HepG2 (cell line): Measurements from ENCODE around the gene MYO3B. TPM values are rescaled to one million over a fixed set of nuclear protein-coding genes. Genes with fewer than 3 reads are reported as not detected.

Experiments used
- IRF2 ChIP-seq: IDR thresholded peaks from 2 replicates; pipeline ENCODE4 v1.6.1; 2018; ENCODE audit warnings: missing genetic modification reagents, missing compliant biosample characterization
- MXI1 ChIP-seq: IDR thresholded peaks from 3 replicates; pipeline ENCODE4 v1.6.1; 2012; ENCODE audit warnings: low read depth, low read length, inconsistent platforms, borderline replicate concordance
- PLRG1 ChIP-seq: fragments of 450-650 bp; conservative IDR thresholded peaks from 2 replicates; pipeline ENCODE4 v1.6.1; 2016
- STAT5B ChIP-seq: sonication (generic); formaldehyde crosslinking; IDR thresholded peaks from 2 replicates; pipeline ENCODE4 v1.4.0; 2020; ENCODE audit warnings: missing genetic modification reagents
- U2AF2 ChIP-seq: fragments of 200-400 bp; formaldehyde crosslinking; IDR thresholded peaks from 2 replicates; pipeline ENCODE4 v1.6.1; 2017; ENCODE audit warnings: low read depth, mild to moderate bottlenecking, low read length
- ZNF556 ChIP-seq: sonication (generic); formaldehyde crosslinking; IDR thresholded peaks from 2 replicates; pipeline ENCODE4 v1.4.0; 2020; ENCODE audit warnings: mild to moderate bottlenecking, missing genetic modification reagents, borderline replicate concordance
- ZNF776 ChIP-seq: sonication (generic); formaldehyde crosslinking; IDR thresholded peaks from 2 replicates; pipeline ENCODE4 v1.4.0; 2020; ENCODE audit warnings: mild to moderate bottlenecking, missing genetic modification reagents
- polyA plus RNA-seq, 8 experiments: library from polyadenylated mRNA; depleted of rRNA in 3 of 8; stranded (reverse) in 7 of 8; unstranded in 1 of 8; fragments of >200 nt; fragmentation: Illumina TruSeq in 4 of 8; extraction: Trizol in 4 of 8; gene quantifications; 2 replicates each; pipeline versions ENCODE4 v1.2.1 to v1.2.3, GENCODE V29; 2011 to 2016; ENCODE audit warnings: low read depth in 4 of 8, missing spikeins in 1 of 8, mixed read lengths in 1 of 8; ENCODE audit not compliant: insufficient read depth in 1 of 8
- total RNA-seq, 5 experiments: library from RNA; depleted of rRNA; stranded (reverse); fragments of >200 nt; fragmentation: Illumina TruSeq; extraction: Trizol; gene quantifications; 2 replicates each; pipeline ENCODE4 v1.2.3, GENCODE V29; 2016; ENCODE audit warnings: low read depth in 1 of 5
- TF ChIP-seq, protein P1 (sequence below): sonication (generic); formaldehyde crosslinking; conservative IDR thresholded peaks from 2 replicates; pipeline ENCODE4 v1.8.0; 2022; ENCODE audit warnings: missing genetic modification reagents
- TF ChIP-seq, protein P2 (sequence below): sonication (generic); formaldehyde crosslinking; IDR thresholded peaks from 2 replicates; pipeline ENCODE4 v1.5.1; 2020; ENCODE audit warnings: mild to moderate bottlenecking, missing genetic modification reagents
- TF ChIP-seq, protein P3 (sequence below): fragments of 450-650 bp; IDR thresholded peaks from 2 replicates; pipeline ENCODE4 v1.6.1; 2016
- TF ChIP-seq, protein P4 (sequence below): sonication (generic); formaldehyde crosslinking; IDR thresholded peaks from 2 replicates; pipeline ENCODE4 v1.5.1; 2020; ENCODE audit warnings: missing genetic modification reagents, mild to moderate bottlenecking, borderline replicate concordance

The MYO3B gene
- total and polyA plus RNA-seq, 2 of the 13 experiments (the other 11 are each of a cell fraction or from before 2014, with no cell fraction given): 0.01 TPM; not detected in 1

DNA sequence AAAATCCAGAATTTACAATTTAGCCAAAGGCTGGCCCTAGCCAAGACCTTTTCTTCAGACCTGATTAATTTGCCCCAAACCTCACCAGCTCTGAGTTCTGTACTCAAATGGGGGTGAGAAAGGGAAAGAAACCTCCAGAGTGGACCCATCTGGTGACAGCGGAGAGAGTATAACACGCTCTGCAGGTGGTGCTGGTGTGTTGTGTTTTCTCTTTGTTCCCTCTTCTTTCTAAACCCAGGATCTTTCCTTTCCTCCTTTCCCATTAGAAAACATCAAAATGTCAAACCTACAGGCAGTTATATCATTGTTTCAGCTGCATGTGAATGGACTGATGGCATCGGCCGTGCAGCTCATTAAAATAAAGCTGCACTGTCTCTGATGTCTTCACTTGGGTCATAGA is 283.9 kb downstream of the MYO3B start (continued):
- TF ChIP-seq, protein P1, sequence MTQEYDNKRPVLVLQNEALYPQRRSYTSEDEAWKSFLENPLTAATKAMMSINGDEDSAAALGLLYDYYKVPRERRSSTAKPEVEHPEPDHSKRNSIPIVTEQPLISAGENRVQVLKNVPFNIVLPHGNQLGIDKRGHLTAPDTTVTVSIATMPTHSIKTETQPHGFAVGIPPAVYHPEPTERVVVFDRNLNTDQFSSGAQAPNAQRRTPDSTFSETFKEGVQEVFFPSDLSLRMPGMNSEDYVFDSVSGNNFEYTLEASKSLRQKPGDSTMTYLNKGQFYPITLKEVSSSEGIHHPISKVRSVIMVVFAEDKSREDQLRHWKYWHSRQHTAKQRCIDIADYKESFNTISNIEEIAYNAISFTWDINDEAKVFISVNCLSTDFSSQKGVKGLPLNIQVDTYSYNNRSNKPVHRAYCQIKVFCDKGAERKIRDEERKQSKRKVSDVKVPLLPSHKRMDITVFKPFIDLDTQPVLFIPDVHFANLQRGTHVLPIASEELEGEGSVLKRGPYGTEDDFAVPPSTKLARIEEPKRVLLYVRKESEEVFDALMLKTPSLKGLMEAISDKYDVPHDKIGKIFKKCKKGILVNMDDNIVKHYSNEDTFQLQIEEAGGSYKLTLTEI (CRISPR knock-in tag): no peak
- no peak for TF ChIP-seq MXI1
- no peak for TF ChIP-seq U2AF2
- TF ChIP-seq, protein P2, sequence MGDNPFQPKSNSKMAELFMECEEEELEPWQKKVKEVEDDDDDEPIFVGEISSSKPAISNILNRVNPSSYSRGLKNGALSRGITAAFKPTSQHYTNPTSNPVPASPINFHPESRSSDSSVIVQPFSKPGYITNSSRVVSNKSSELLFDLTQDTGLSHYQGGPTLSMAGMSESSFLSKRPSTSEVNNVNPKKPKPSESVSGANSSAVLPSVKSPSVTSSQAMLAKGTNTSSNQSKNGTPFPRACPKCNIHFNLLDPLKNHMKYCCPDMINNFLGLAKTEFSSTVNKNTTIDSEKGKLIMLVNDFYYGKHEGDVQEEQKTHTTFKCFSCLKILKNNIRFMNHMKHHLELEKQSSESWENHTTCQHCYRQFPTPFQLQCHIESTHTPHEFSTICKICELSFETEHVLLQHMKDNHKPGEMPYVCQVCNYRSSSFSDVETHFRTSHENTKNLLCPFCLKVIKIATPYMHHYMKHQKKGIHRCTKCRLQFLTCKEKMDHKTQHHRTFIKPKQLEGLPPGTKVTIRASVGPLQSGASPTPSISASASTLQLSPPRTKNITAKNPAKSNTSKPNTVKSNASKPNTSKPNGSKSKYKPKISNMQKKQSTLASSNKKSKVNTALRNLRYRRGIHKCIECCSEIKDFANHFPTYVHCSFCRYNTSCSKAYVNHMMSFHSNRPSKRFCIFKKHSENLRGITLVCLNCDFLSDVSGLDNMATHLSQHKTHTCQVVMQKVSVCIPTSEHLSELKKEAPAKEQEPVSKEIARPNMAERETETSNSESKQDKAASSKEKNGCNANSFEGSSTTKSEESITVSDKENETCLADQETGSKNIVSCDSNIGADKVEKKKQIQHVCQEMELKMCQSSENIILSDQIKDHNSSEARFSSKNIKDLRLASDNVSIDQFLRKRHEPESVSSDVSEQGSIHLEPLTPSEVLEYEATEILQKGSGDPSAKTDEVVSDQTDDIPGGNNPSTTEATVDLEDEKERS: no peak
- TF ChIP-seq, protein P3, sequence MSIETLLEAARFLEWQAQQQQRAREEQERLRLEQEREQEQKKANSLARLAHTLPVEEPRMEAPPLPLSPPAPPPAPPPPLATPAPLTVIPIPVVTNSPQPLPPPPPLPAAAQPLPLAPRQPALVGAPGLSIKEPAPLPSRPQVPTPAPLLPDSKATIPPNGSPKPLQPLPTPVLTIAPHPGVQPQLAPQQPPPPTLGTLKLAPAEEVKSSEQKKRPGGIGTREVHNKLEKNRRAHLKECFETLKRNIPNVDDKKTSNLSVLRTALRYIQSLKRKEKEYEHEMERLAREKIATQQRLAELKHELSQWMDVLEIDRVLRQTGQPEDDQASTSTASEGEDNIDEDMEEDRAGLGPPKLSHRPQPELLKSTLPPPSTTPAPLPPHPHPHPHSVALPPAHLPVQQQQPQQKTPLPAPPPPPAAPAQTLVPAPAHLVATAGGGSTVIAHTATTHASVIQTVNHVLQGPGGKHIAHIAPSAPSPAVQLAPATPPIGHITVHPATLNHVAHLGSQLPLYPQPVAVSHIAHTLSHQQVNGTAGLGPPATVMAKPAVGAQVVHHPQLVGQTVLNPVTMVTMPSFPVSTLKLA: no peak
- TF ChIP-seq ZNF776 (CRISPR knock-in tag): no peak
- TF ChIP-seq, protein P4, sequence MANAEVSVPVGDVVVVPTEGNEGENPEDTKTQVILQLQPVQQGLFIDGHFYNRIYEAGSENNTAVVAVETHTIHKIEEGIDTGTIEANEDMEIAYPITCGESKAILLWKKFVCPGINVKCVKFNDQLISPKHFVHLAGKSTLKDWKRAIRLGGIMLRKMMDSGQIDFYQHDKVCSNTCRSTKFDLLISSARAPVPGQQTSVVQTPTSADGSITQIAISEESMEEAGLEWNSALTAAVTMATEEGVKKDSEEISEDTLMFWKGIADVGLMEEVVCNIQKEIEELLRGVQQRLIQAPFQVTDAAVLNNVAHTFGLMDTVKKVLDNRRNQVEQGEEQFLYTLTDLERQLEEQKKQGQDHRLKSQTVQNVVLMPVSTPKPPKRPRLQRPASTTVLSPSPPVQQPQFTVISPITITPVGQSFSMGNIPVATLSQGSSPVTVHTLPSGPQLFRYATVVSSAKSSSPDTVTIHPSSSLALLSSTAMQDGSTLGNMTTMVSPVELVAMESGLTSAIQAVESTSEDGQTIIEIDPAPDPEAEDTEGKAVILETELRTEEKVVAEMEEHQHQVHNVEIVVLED (CRISPR knock-in tag): no peak
- no peak for TF ChIP-seq PLRG1
- no peak for TF ChIP-seq STAT5B
- TF ChIP-seq ZNF556 (CRISPR knock-in tag): no peak
- TF ChIP-seq IRF2 (CRISPR knock-in tag): no peak
